SK-N-SH treated with all-trans-retinoic acid at 6 μM for 48 hours (cell line): ENCODE data around the gene MCEMP1.

Experiments
- ATAC-seq: fragments of 200-7000 bp; cut with Tn5 transposase; 3 replicates; pipeline ENCODE4 v1.9.1; 2020; ENCODE audit warnings: mild to moderate bottlenecking, moderate library complexity
- ARNTL ChIP-seq: fragments of 450-650 bp; formaldehyde crosslinking; IDR thresholded peaks from 2 replicates; pipeline ENCODE4 v1.5.0; 2020; ENCODE audit warnings: low read depth, mild to moderate bottlenecking, moderate library complexity, borderline replicate concordance
- BACH2 ChIP-seq: fragments of 250-450 bp; sonication (Bioruptor Pico); IDR thresholded peaks from 2 replicates; pipeline ENCODE4 v1.9.0; 2021; ENCODE audit warnings: mild to moderate bottlenecking, borderline replicate concordance
- CREB5 ChIP-seq: fragments of 250-450 bp; sonication (Bioruptor Pico); IDR thresholded peaks from 2 replicates; pipeline ENCODE4 v1.5.1; 2020; ENCODE audit warnings: low read depth, mild to moderate bottlenecking, moderate library complexity
- CSDC2 ChIP-seq: fragments of 250-450 bp; sonication (Bioruptor Pico); IDR thresholded peaks from 2 replicates; pipeline ENCODE4 v1.5.0; 2020; ENCODE audit warnings: mild to moderate bottlenecking, moderate library complexity
- CSRNP3 ChIP-seq: fragments of 250-450 bp; sonication (Bioruptor Pico); IDR thresholded peaks from 2 replicates; pipeline ENCODE4 v1.5.1; 2021; ENCODE audit warnings: mild to moderate bottlenecking, moderate library complexity
- ESRRG ChIP-seq: fragments of 250-450 bp; sonication (Bioruptor Pico); IDR thresholded peaks from 2 replicates; pipeline ENCODE4 v1.6.1; 2021; ENCODE audit warnings: mild to moderate bottlenecking
- GLIS3 ChIP-seq: fragments of 250-450 bp; sonication (Bioruptor Pico); IDR thresholded peaks from 2 replicates; pipeline ENCODE4 v1.5.0; 2020; ENCODE audit warnings: mild to moderate bottlenecking, moderate library complexity
- ISL1 ChIP-seq: fragments of 250-450 bp; sonication (Bioruptor Pico); IDR thresholded peaks from 2 replicates; pipeline ENCODE4 v2.1.2; 2022; ENCODE audit warnings: mild to moderate bottlenecking, moderate library complexity
- OSR1 ChIP-seq: fragments of 250-450 bp; sonication (Bioruptor Pico); IDR thresholded peaks from 2 replicates; pipeline ENCODE4 v1.8.0; 2022; ENCODE audit warnings: moderate library complexity, mild to moderate bottlenecking, inconsistent platforms
- PATZ1 ChIP-seq: fragments of 250-450 bp; sonication (Bioruptor Pico); IDR thresholded peaks from 2 replicates; pipeline ENCODE4 v1.8.0; 2020; ENCODE audit warnings: mild to moderate bottlenecking, moderate library complexity, borderline replicate concordance
- POU6F1 ChIP-seq: fragments of 250-450 bp; sonication (Bioruptor Pico); IDR thresholded peaks from 2 replicates; pipeline ENCODE4 v1.8.0; 2021; ENCODE audit warnings: low read depth, mild to moderate bottlenecking, moderate library complexity, borderline replicate concordance
- PPARA ChIP-seq: fragments of 250-450 bp; sonication (Bioruptor Pico); IDR thresholded peaks from 2 replicates; pipeline ENCODE4 v1.5.0; 2020; ENCODE audit warnings: mild to moderate bottlenecking, borderline replicate concordance
- RARB ChIP-seq: fragments of 250-450 bp; sonication (Bioruptor Pico); IDR thresholded peaks from 2 replicates; pipeline ENCODE4 v1.8.0; 2021; ENCODE audit warnings: mild to moderate bottlenecking, moderate library complexity
- TCF4 ChIP-seq: fragments of 250-450 bp; sonication (Bioruptor Pico); IDR thresholded peaks from 2 replicates; pipeline ENCODE4 v1.8.0; 2021; ENCODE audit warnings: mild to moderate bottlenecking, moderate library complexity, borderline replicate concordance
- TSHZ2 ChIP-seq: fragments of 250-450 bp; sonication (Bioruptor Pico); IDR thresholded peaks from 2 replicates; pipeline ENCODE4 v1.5.0; 2020; ENCODE audit warnings: mild to moderate bottlenecking, moderate library complexity
- ZC3H10 ChIP-seq: fragments of 250-450 bp; sonication (Bioruptor Pico); IDR thresholded peaks from 2 replicates; pipeline ENCODE4 v1.5.1; 2021; ENCODE audit warnings: mild to moderate bottlenecking, moderate library complexity
- ZFP30 ChIP-seq: fragments of 450-650 bp; formaldehyde crosslinking; IDR thresholded peaks from 2 replicates; pipeline ENCODE4 v1.5.0; 2022; ENCODE audit warnings: mild to moderate bottlenecking, moderate library complexity
- ZNF70 ChIP-seq: fragments of 450-650 bp; formaldehyde crosslinking; IDR thresholded peaks from 2 replicates; pipeline ENCODE4 v1.5.0; 2020; ENCODE audit warnings: mild to moderate bottlenecking, moderate library complexity
- ZNF8 ChIP-seq: fragments of 450-650 bp; formaldehyde crosslinking; IDR thresholded peaks from 2 replicates; pipeline ENCODE4 v1.5.0; 2020; ENCODE audit warnings: mild to moderate bottlenecking, moderate library complexity

Gene MCEMP1

GRCh38 chr19:7669641-7670040, 7.2 kb upstream of the MCEMP1 start:
- no peak for ATAC-seq
- TF ChIP-seq PATZ1 (CRISPR knock-in tag) (no peak), ISL1 (CRISPR knock-in tag) (no peak), CREB5 (CRISPR knock-in tag) (no peak)

GRCh38 chr19:7670150-7670783, 6.6 kb upstream of the MCEMP1 start:
- TF ChIP-seq ARNTL (no peak), TSHZ2 (CRISPR knock-in tag) (no peak), CREB5 (CRISPR knock-in tag) (no peak), CSDC2 (CRISPR knock-in tag) (no peak), BACH2 (CRISPR knock-in tag) (no peak), POU6F1 (no peak), ZC3H10 (no peak), RARB (CRISPR knock-in tag) (no peak), OSR1 (no peak), ESRRG (CRISPR knock-in tag) (no peak), GLIS3 (CRISPR knock-in tag) (no peak), ZNF70 (CRISPR knock-in tag) (no peak), PPARA (CRISPR knock-in tag) (no peak), ZNF8 (no peak), TCF4 (CRISPR knock-in tag) (no peak), ZFP30 (CRISPR knock-in tag) (no peak), ISL1 (CRISPR knock-in tag) (no peak)
- TF ChIP-seq, all 23 proteins: peak for 0
- no peak for ATAC-seq

GRCh38 chr19:7670790-7671189, 6.1 kb upstream of the MCEMP1 start:
- no peak for ATAC-seq
- TF ChIP-seq ZNF70 (CRISPR knock-in tag) (no peak), ISL1 (CRISPR knock-in tag) (no peak), RARB (CRISPR knock-in tag) (no peak), CREB5 (CRISPR knock-in tag) (no peak), TSHZ2 (CRISPR knock-in tag) (no peak), CSDC2 (CRISPR knock-in tag) (no peak), ZC3H10 (no peak), CSRNP3 (no peak), ZFP30 (CRISPR knock-in tag) (no peak), BACH2 (CRISPR knock-in tag) (no peak), OSR1 (no peak), ARNTL (no peak), PATZ1 (CRISPR knock-in tag) (no peak), ESRRG (CRISPR knock-in tag) (no peak)
